ENCODE data around the gene LYST. TPM values are rescaled to one million over a fixed set of nuclear protein-coding genes. Genes with fewer than 3 reads are reported as not detected.
"Not testable (repeated sequence)": the region's sequence is repeated elsewhere in the genome, so short reads cannot be mapped to it uniquely, and the experiment has no call there.

LYST gene
- total RNA-seq, 1 experiment from 2014 or later: 23.9 TPM

DNA sequence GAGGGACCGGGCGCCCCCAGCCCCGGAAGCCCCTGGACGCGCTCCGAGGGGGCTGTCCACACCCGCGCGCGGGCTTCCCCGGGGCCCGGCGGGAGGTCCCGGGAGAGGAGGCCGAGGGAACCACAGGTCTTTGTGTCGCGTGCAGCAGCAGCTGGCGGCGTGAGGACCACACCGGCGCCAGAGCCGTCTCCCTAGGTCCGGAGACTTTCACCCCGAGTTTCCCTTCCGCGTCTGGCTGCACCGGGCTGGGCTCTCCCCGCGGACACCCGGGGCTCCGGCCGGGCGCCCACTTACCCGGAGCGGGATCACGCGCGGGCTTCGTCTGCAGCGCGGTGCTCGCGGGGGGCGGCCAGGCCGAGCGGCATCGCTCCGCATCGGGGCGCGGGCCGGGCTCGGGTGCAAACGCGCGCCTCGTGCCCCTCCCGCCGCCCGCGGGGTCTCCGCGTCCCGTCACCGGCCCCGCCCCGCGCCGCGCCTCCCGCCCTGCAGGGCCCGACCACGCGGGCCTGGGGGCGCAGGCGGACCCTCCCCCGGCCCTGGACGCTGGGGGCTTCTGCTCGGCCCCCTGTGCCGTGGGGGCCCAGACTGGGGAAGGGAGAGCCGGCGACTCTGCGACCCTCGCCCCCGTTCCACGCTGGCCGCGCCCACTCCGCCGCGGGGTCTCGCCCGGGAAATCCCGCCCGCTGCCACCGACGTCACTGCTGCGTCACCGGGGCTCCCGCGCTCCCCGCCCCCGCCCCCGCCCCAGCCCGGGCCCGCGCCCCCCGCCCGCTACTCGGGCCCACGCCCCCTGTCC is 217.1 kb downstream of the LYST start, which contains the start of gene GNG4:
Gene GNG4, minus strand, starts transcription at position 417 of the 796 bp plus-strand sequence. CDS start 65,946 bp downstream, outside the sequence.
- peak; percentile 36 for DNase-seq (ENCODE audit: unreplicated experiment)
- peak within 1 kb of the TSS; percentile 61 for H3K4me3 Mint-ChIP-seq (ENCODE audit: unreplicated experiment)
- intact Hi-C loops (cut with micrococcal nuclease): no loop called here
- ChIA-PET POLR2A (interaction anchor here (1.0 kb wide), 1 partner anchor 8 kb away, joined by 5 read pairs; no protein-coding TSS in a partner anchor), CTCF (interaction anchor here (0.5 to 0.6 kb wide), 2 partner anchors 293 to 751 kb away, joined by 3 read pairs; no protein-coding TSS in a partner anchor)
- H3K27ac Mint-ChIP-seq (ENCODE audit: low read depth, unreplicated experiment): no peak within 1 kb of the TSS
- no peaks in the 10 kb centered on the region for H3K27me3 Mint-ChIP-seq (ENCODE audit: insufficient read depth, unreplicated experiment)
- no peaks in the 10 kb centered on the region for H3K9me3 Mint-ChIP-seq (ENCODE audit: unreplicated experiment)
- no peaks in the 10 kb centered on the region for H3K36me3 Mint-ChIP-seq (ENCODE audit: insufficient read depth, unreplicated experiment)
- no TSS peak for BruUV-seq (replicated peaks)
- no peaks in the 10 kb centered on the region for H3K4me1 Mint-ChIP-seq (ENCODE audit: insufficient read depth, unreplicated experiment)
- no peak for TF ChIP-seq CTCF (IDR thresholded peaks at IDR 0.05; ENCODE audit: unreplicated experiment)

GRCh38 chr1:235648954-235649367 is 217.7 kb downstream of the LYST start:
- TF ChIP-seq CTCF (IDR thresholded peaks at IDR 0.05; ENCODE audit: unreplicated experiment): no peak
- peak overlapping the region; percentile 61 for H3K4me3 Mint-ChIP-seq (ENCODE audit: unreplicated experiment)
- intact Hi-C loops (cut with micrococcal nuclease): no loop called here
- no peak for DNase-seq (ENCODE audit: unreplicated experiment)
- no peaks in the 10 kb centered on the region for H3K4me1 Mint-ChIP-seq (ENCODE audit: insufficient read depth, unreplicated experiment)
- no TSS peak for BruUV-seq (replicated peaks)
- CTCF ChIA-PET: interaction anchor here (0.6 kb wide), 1 partner anchor 9 kb away, joined by 3 read pairs; no protein-coding TSS in a partner anchor
- no peaks in the 10 kb centered on the region for H3K36me3 Mint-ChIP-seq (ENCODE audit: insufficient read depth, unreplicated experiment)
- no peaks in the 10 kb centered on the region for H3K27me3 Mint-ChIP-seq (ENCODE audit: insufficient read depth, unreplicated experiment)
- POLR2A ChIA-PET: interaction anchor here (1.0 kb wide), 1 partner anchor 9 kb away, joined by 5 read pairs; no protein-coding TSS in a partner anchor
- H3K27ac Mint-ChIP-seq (ENCODE audit: low read depth, unreplicated experiment): no peak overlapping the region
- H3K9me3 Mint-ChIP-seq (ENCODE audit: unreplicated experiment): no peaks in the 10 kb centered on the region

GRCh38 chr1:235648407-235648907 is 218.2 kb downstream of the LYST start:
- BruUV-seq (replicated peaks): no TSS peak
- DNase-seq (ENCODE audit: unreplicated experiment): no peak

DNA sequence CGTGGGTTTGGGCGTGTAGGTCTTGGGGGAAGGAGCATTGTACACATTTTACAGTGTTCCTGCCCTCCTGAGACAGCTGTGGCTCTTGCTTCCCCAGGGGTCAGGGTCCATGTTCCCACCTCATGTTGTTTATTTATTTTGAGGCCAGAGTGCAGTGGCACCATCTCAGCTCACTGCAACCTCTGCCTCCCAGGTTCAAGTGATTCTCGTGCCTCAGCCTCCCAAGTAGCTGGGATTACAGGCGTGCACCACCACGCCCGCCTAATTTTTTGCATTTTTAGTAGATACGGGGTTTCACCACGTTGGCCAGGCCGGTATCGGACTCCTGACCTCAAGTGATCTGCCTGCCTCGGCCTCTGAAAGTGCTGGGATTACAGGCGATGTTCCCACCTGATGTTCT is 219.2 kb downstream of the LYST start:
- H3K27me3 Mint-ChIP-seq (ENCODE audit: insufficient read depth, unreplicated experiment); BruUV-seq (replicated peaks); H3K4me3 Mint-ChIP-seq (ENCODE audit: unreplicated experiment); H3K36me3 Mint-ChIP-seq (ENCODE audit: insufficient read depth, unreplicated experiment); H3K4me1 Mint-ChIP-seq (ENCODE audit: insufficient read depth, unreplicated experiment); intact Hi-C loops (cut with micrococcal nuclease); H3K9me3 Mint-ChIP-seq (ENCODE audit: unreplicated experiment); DNase-seq (ENCODE audit: unreplicated experiment); H3K27ac Mint-ChIP-seq (ENCODE audit: low read depth, unreplicated experiment): not testable (repeated sequence)
- ChIA-PET CTCF (interaction anchor here (0.6 to 1.1 kb wide), 4 partner anchors 16 to 426 kb away, joined by 3 to 6 read pairs (median 4); no protein-coding TSS in a partner anchor), POLR2A (interaction anchor here (2.1 kb wide), 1 partner anchor 10 kb away, joined by 7 read pairs; no protein-coding TSS in a partner anchor)

More at GRCh38 chr1:235648407-235648907, 218.2 kb downstream of the LYST start:
- Mint-ChIP-seq H3K27me3 (ENCODE audit: insufficient read depth, unreplicated experiment) (no peaks in the 10 kb centered on the region), H3K4me1 (ENCODE audit: insufficient read depth, unreplicated experiment) (no peaks in the 10 kb centered on the region), H3K9me3 (ENCODE audit: unreplicated experiment) (no peaks in the 10 kb centered on the region), H3K27ac (ENCODE audit: low read depth, unreplicated experiment) (no peak overlapping the region), H3K4me3 (ENCODE audit: unreplicated experiment) (peak overlapping the region; percentile 61), H3K36me3 (ENCODE audit: insufficient read depth, unreplicated experiment) (no peaks in the 10 kb centered on the region)
- ChIA-PET CTCF (interaction anchor here (0.6 kb wide), 1 partner anchor 9 kb away, joined by 3 read pairs; no protein-coding TSS in a partner anchor), POLR2A (interaction anchor here (1.0 kb wide), 1 partner anchor 9 kb away, joined by 5 read pairs; no protein-coding TSS in a partner anchor)
- no peak for TF ChIP-seq CTCF (IDR thresholded peaks at IDR 0.05; ENCODE audit: unreplicated experiment)
- intact Hi-C loops (cut with micrococcal nuclease): no loop called here
